H9 (cell line): ENCODE results near the gene MADCAM1. TPM values are rescaled to one million over a fixed set of nuclear protein-coding genes. Genes with fewer than 3 reads are reported as not detected.

Experiments
- DNase-seq: peaks from one replicate; pipeline ENCODE4 v3.0.0-alpha.2; 2017
- H2AFZ ChIP-seq: one replicate; pipeline ENCODE4 v1.6.1; 2013; ENCODE audit warnings: mild to moderate bottlenecking, low read length, control low read depth, moderate library complexity
- H2AK5ac ChIP-seq: 2 replicates; pipeline ENCODE4 v1.6.1; 2013; ENCODE audit warnings: low read length, control low read depth, mixed read lengths; ENCODE audit not compliant: insufficient read length
- H2BK120ac ChIP-seq: one replicate; pipeline ENCODE4 v1.6.1; 2013; ENCODE audit warnings: low read depth, mild to moderate bottlenecking, low read length, control low read depth, inconsistent platforms; ENCODE audit not compliant: poor library complexity, severe bottlenecking
- H2BK12ac ChIP-seq: 2 replicates; pipeline ENCODE4 v1.6.1; 2013; ENCODE audit warnings: low read length, control low read depth, mixed read lengths, low read depth; ENCODE audit not compliant: insufficient read length
- H2BK15ac ChIP-seq: 2 replicates; pipeline ENCODE4 v1.6.1; 2013; ENCODE audit warnings: low read depth, low read length, control low read depth
- H2BK20ac ChIP-seq: one replicate; pipeline ENCODE4 v1.6.1; 2013; ENCODE audit warnings: low read depth, mild to moderate bottlenecking, low read length, control low read depth, inconsistent platforms; ENCODE audit not compliant: poor library complexity, severe bottlenecking
- H2BK5ac ChIP-seq: 2 replicates; pipeline ENCODE4 v1.6.1; 2013; ENCODE audit warnings: low read length, control low read depth, mixed read lengths; ENCODE audit not compliant: insufficient read length
- H3K14ac ChIP-seq: 2 replicates; pipeline ENCODE4 v1.6.1; 2013; ENCODE audit warnings: low read length, control low read depth; ENCODE audit not compliant: insufficient read depth
- H3K18ac ChIP-seq: 2 replicates; pipeline ENCODE4 v1.6.1; 2013; ENCODE audit warnings: low read depth, mild to moderate bottlenecking, mixed read lengths, low read length, control low read depth; ENCODE audit not compliant: insufficient read length
- H3K23ac ChIP-seq: 2 replicates; pipeline ENCODE4 v1.6.1; 2013; ENCODE audit warnings: low read length, control low read depth, mixed read lengths, low read depth; ENCODE audit not compliant: insufficient read length
- H3K23me2 ChIP-seq: 2 replicates; pipeline ENCODE4 v1.6.1; 2013; ENCODE audit warnings: low read depth, mild to moderate bottlenecking, mixed read lengths, low read length, control low read depth; ENCODE audit not compliant: insufficient read length, poor library complexity, severe bottlenecking
- H3K27ac ChIP-seq: 2 replicates; pipeline ENCODE4 v1.5.1; 2013; ENCODE audit warnings: low read length, control low read depth, mixed read lengths, low read depth; ENCODE audit not compliant: insufficient read length
- H3K27me3 ChIP-seq: 2 replicates; pipeline ENCODE4 v1.6.1; 2013; ENCODE audit warnings: low read length, control low read depth, inconsistent platforms; ENCODE audit not compliant: insufficient read depth
- H3K4ac ChIP-seq: 2 replicates; pipeline ENCODE4 v1.6.1; 2013; ENCODE audit warnings: low read depth, mild to moderate bottlenecking, control low read depth, inconsistent platforms, low read length, moderate library complexity
- H3K4me1 ChIP-seq: 2 replicates; pipeline ENCODE4 v1.6.1; 2013; ENCODE audit warnings: low read length, control low read depth, inconsistent platforms; ENCODE audit not compliant: insufficient read depth
- H3K4me2 ChIP-seq: 2 replicates; pipeline ENCODE4 v1.6.1; 2013; ENCODE audit warnings: low read length, control low read depth, mixed read lengths; ENCODE audit not compliant: insufficient read length, insufficient read depth
- H3K56ac ChIP-seq: 2 replicates; pipeline ENCODE4 v1.6.1; 2013; ENCODE audit warnings: low read depth, mild to moderate bottlenecking, mixed read lengths, low read length, control low read depth; ENCODE audit not compliant: insufficient read length
- H3K79me1 ChIP-seq: 2 replicates; pipeline ENCODE4 v1.6.1; 2013; ENCODE audit warnings: low read depth, mild to moderate bottlenecking, moderate library complexity, low read length, control low read depth, inconsistent platforms; ENCODE audit not compliant: insufficient read depth, poor library complexity, severe bottlenecking
- H3K79me2 ChIP-seq: 2 replicates; pipeline ENCODE4 v1.6.1; 2013; ENCODE audit warnings: low read length, control low read depth, inconsistent platforms; ENCODE audit not compliant: insufficient read depth
- H3K9ac ChIP-seq: 2 replicates; pipeline ENCODE4 v1.6.1; 2013; ENCODE audit warnings: low read length, control low read depth, mixed read lengths; ENCODE audit not compliant: insufficient read length; ENCODE audit errors: extremely low read depth
- H3K9me3 ChIP-seq: one replicate; pipeline ENCODE4 v1.6.1; 2013; ENCODE audit warnings: low read depth, low read length, inconsistent platforms; ENCODE audit not compliant: control insufficient read depth
- H3T11ph ChIP-seq: one replicate; pipeline ENCODE4 v1.6.1; 2013; ENCODE audit warnings: mild to moderate bottlenecking, low read length, control low read depth, inconsistent platforms
- H4K20me1 ChIP-seq: one replicate; pipeline ENCODE4 v1.6.1; 2013; ENCODE audit not compliant: control insufficient read depth, insufficient read length, insufficient read depth
- H4K5ac ChIP-seq: 2 replicates; pipeline ENCODE4 v1.6.1; 2013; ENCODE audit warnings: low read depth, mild to moderate bottlenecking, mixed read lengths, low read length, control low read depth; ENCODE audit not compliant: insufficient read length
- H4K8ac ChIP-seq: replicated peaks from 2 replicates; pipeline ENCODE4 v1.6.1; 2013; ENCODE audit warnings: low read length, control low read depth, mixed read lengths, low read depth; ENCODE audit not compliant: insufficient read length
- H4K91ac ChIP-seq: 2 replicates; pipeline ENCODE4 v1.6.1; 2013; ENCODE audit warnings: low read depth, mild to moderate bottlenecking, moderate library complexity, mixed read lengths, low read length, control low read depth; ENCODE audit not compliant: insufficient read length
- H3K27ac Mint-ChIP-seq, 3 experiments: 2 replicates in 2 of 3; 3 replicates in 1 of 3; pipeline ENCODE4 v1.8.0; 2020 to 2021; ENCODE audit warnings: mixed read lengths in 3 of 3, mild to moderate bottlenecking in 1 of 3, moderate library complexity in 1 of 3
- H3K27me3 Mint-ChIP-seq: 2 replicates; pipeline ENCODE4 v1.8.0; 2021; ENCODE audit warnings: low read depth, mild to moderate bottlenecking, moderate library complexity, mixed read lengths
- H3K36me3 Mint-ChIP-seq, 3 experiments: 2 replicates in 2 of 3; 3 replicates in 1 of 3; pipeline ENCODE4 v1.8.0; 2020 to 2021; ENCODE audit warnings: low read depth in 3 of 3, mixed read lengths in 3 of 3; ENCODE audit not compliant: insufficient read depth in 1 of 3
- H3K4me1 Mint-ChIP-seq, 2 experiments: 2 replicates each; pipeline ENCODE4 v1.8.0; 2020; ENCODE audit warnings: mixed read lengths in 2 of 2
- H3K4me3 Mint-ChIP-seq, 2 experiments: 2 replicates in 1 of 2; 3 replicates in 1 of 2; pipeline ENCODE4 v1.8.0; 2020 to 2021; ENCODE audit warnings: mild to moderate bottlenecking in 2 of 2, mixed read lengths in 2 of 2, moderate library complexity in 1 of 2
- H3K9me3 Mint-ChIP-seq, 2 experiments: 2 replicates in 1 of 2; 3 replicates in 1 of 2; pipeline ENCODE4 v1.8.0; 2020; ENCODE audit warnings: mild to moderate bottlenecking in 2 of 2, mixed read lengths in 2 of 2, moderate library complexity in 1 of 2
- CTCF ChIP-seq: fragments of 200-600 bp; sonication (generic); conservative IDR thresholded peaks from 3 replicates; pipeline ENCODE4 v1.8.0; 2021; ENCODE audit warnings: antibody characterized with exemption, mild to moderate bottlenecking
- WGBS: extraction: QIAGEN DNeasy Blood & Tissue Kit; methylation state at CpG from one replicate; pipeline ENCODE4 v1.1.7; 2013; ENCODE audit warnings: missing lambda C conversion rate, low lambda C conversion rate, mixed read lengths; ENCODE audit not compliant: insufficient read length; ENCODE audit errors: extremely low coverage; 5-methylcytosine and 5-hydroxymethylcytosine counted together
- total RNA-seq: library from RNA; stranded (reverse); gene quantifications from 2 replicates; pipeline ENCODE4 v1.2.1, GENCODE V29; 2021

MADCAM1 gene
- total RNA-seq, 1 experiment from 2014 or later: 1.2 TPM

- no peak overlapping the region for H2BK15ac ChIP-seq
- H3K79me1 ChIP-seq: no peaks in the 10 kb centered on the region
- H4K8ac ChIP-seq: no peak overlapping the region
- H2BK20ac ChIP-seq: no peak overlapping the region
- H4K20me1 ChIP-seq: no peaks in the 10 kb centered on the region
- no peak overlapping the region for H4K91ac ChIP-seq
- H3K4me2 ChIP-seq: no peak overlapping the region
- peaks cover 5% of the 10 kb centered on the region for H3K23me2 ChIP-seq
- H3K56ac ChIP-seq: no peak overlapping the region
- H2BK120ac ChIP-seq: no peak overlapping the region
- no CpG with 5 or more reads among the region's 18 CpGs for WGBS
- H3K27ac Mint-ChIP-seq: no peak overlapping the region
- no peak overlapping the region for H3K14ac ChIP-seq
- H3K4me3 Mint-ChIP-seq: no peak overlapping the region
- no peak overlapping the region for H2BK5ac ChIP-seq
- no peaks in the 10 kb centered on the region for H3K9me3 ChIP-seq
- H2BK12ac ChIP-seq: no peak overlapping the region
- H3K27me3 Mint-ChIP-seq: peaks cover 18% of the 10 kb centered on the region
- H2AFZ ChIP-seq: no peak overlapping the region
- H3K27ac ChIP-seq: no peak overlapping the region
- peaks cover 4 to 10% of the 10 kb centered on the region in 2 experiments for H3K9me3 Mint-ChIP-seq
- no peaks in the 10 kb centered on the region; the same call in 1 of the 2 replicates for H3K27me3 ChIP-seq
- TF ChIP-seq CTCF: no peak
- H3T11ph ChIP-seq: no peak overlapping the region
- no peaks in the 10 kb centered on the region for H3K4me1 ChIP-seq
- no peak overlapping the region for H3K18ac ChIP-seq
- no peak overlapping the region for H4K5ac ChIP-seq
- H3K4me1 Mint-ChIP-seq: peaks cover 4 to 6% of the 10 kb centered on the region in 2 experiments; a peak in 3 of 4 replicates
- H3K36me3 Mint-ChIP-seq: peaks cover 0 to 5% (median 3%) of the 10 kb centered on the region in 3 experiments; a peak in 5 of 7 replicates
- DNase-seq: no peak
- H3K23ac ChIP-seq: no peak overlapping the region
- no peak overlapping the region for H3K9ac ChIP-seq
- no peaks in the 10 kb centered on the region for H3K79me2 ChIP-seq
- no peak overlapping the region for H3K4ac ChIP-seq
- no peak overlapping the region for H2AK5ac ChIP-seq
Observed at GRCh38 chr19:456547-457110, 39.7 kb upstream of the MADCAM1 start.
